H1 (cell line): Measurements from ENCODE around the gene TAOK2. TPM values are rescaled to one million over a fixed set of nuclear protein-coding genes. Genes with fewer than 3 reads are reported as not detected.

Experiments used
- CTCF ChIA-PET: fragments of 300-600 bp; sonication (Branson Sonifier 250); formaldehyde crosslinking; loops from one replicate; lab custom pipeline; 2021; ENCODE audit not compliant: partially characterized antibody; lab: Charles Lee
- POLR2A ChIA-PET: fragments of 300-600 bp; sonication (Branson Sonifier 250); formaldehyde crosslinking; loops from one replicate; lab custom pipeline; 2021; ENCODE audit warnings: inconsistent platforms; ENCODE audit not compliant: partially characterized antibody; lab: Charles Lee
- DNase-seq, 2 experiments: peaks; one replicate each; pipeline versions ENCODE4 v3.0.0 to v3.0.0-alpha.2; 2010 to 2022; ENCODE audit warnings: low spot score in 2 of 2, low read depth in 1 of 2, mixed read lengths in 1 of 2
- FAIRE-seq: peaks from 2 replicates; lab custom pipeline; 2011; peaks lifted over from hg19 to GRCh38; lab: Jason Lieb, UNC
- H2AFZ ChIP-seq: 2 replicates; pipeline ENCODE4 v1.8.1; 2012; ENCODE audit warnings: low read length, inconsistent platforms
- H2AK5ac ChIP-seq: 2 replicates; pipeline ENCODE4 v1.6.1; 2013; ENCODE audit warnings: low read depth, low read length
- H2BK120ac ChIP-seq: replicated peaks from 2 replicates; pipeline ENCODE3; 2013; ENCODE audit warnings: low read depth, low read length, inconsistent platforms
- H2BK12ac ChIP-seq: 2 replicates; pipeline ENCODE4 v1.6.1; 2013; ENCODE audit warnings: low read depth, low read length
- H2BK15ac ChIP-seq: 2 replicates; pipeline ENCODE4 v1.6.1; 2013; ENCODE audit warnings: low read length
- H2BK20ac ChIP-seq: 2 replicates; pipeline ENCODE4 v1.6.1; 2013; ENCODE audit warnings: low read length
- H2BK5ac ChIP-seq: 2 replicates; pipeline ENCODE4 v1.6.1; 2013; ENCODE audit warnings: low read depth, low read length
- H3K14ac ChIP-seq: 2 replicates; pipeline ENCODE4 v1.6.1; 2013; ENCODE audit warnings: inconsistent platforms; ENCODE audit not compliant: insufficient read length
- H3K18ac ChIP-seq: 2 replicates; pipeline ENCODE4 v1.6.1; 2013; ENCODE audit warnings: low read length; ENCODE audit errors: extremely low read depth
- H3K23ac ChIP-seq: 2 replicates; pipeline ENCODE4 v1.6.1; 2013; ENCODE audit warnings: inconsistent platforms; ENCODE audit not compliant: insufficient read length
- H3K23me2 ChIP-seq: 2 replicates; pipeline ENCODE4 v1.6.1; 2013; ENCODE audit warnings: low read depth, low read length
- H3K27ac ChIP-seq: 2 replicates; pipeline ENCODE4 v1.6.1; 2011; ENCODE audit warnings: low read depth, low read length, inconsistent platforms
- H3K27me3 ChIP-seq, 4 experiments: replicated peaks in 1 of 4; 1 replicate in 1 of 4; 2 replicates in 3 of 4; pipeline versions ENCODE4 v1.6.1 to v1.8.1; 2011 to 2013; ENCODE audit warnings: low read length in 3 of 4, mild to moderate bottlenecking in 3 of 4, inconsistent platforms in 2 of 4, mixed read lengths in 2 of 4, moderate library complexity in 1 of 4; ENCODE audit not compliant: control insufficient read depth in 3 of 4, insufficient read depth in 3 of 4; ENCODE audit errors: extremely low read depth in 1 of 4
- H3K36me3 ChIP-seq, 4 experiments: 2 replicates each; pipeline versions ENCODE4 v1.6.1 to v1.8.1; 2011 to 2013; ENCODE audit warnings: mild to moderate bottlenecking in 4 of 4, low read length in 3 of 4, moderate library complexity in 2 of 4, control low read depth in 1 of 4, inconsistent platforms in 1 of 4; ENCODE audit not compliant: insufficient read depth in 4 of 4, control insufficient read depth in 2 of 4
- H3K4ac ChIP-seq: replicated peaks from 2 replicates; pipeline ENCODE3; 2013; ENCODE audit warnings: low read length, low read depth, mixed read lengths, inconsistent platforms; ENCODE audit not compliant: insufficient read length
- H3K4me1 ChIP-seq, 4 experiments: replicated peaks in 1 of 4; 1 replicate in 1 of 4; 2 replicates in 3 of 4; pipeline versions ENCODE4 v1.6.1 to v1.8.1; 2011 to 2013; ENCODE audit warnings: low read length in 3 of 4, inconsistent platforms in 2 of 4, mixed read lengths in 1 of 4; ENCODE audit not compliant: insufficient read depth in 4 of 4, control insufficient read depth in 3 of 4
- H3K4me2 ChIP-seq, 2 experiments: 2 replicates each; pipeline versions ENCODE4 v1.6.1 to v1.8.1; 2011 to 2013; ENCODE audit warnings: low read depth in 2 of 2, low read length in 2 of 2, control low read depth in 1 of 2, inconsistent platforms in 1 of 2, mild to moderate bottlenecking in 1 of 2; ENCODE audit not compliant: insufficient read depth in 1 of 2
- H3K4me3 ChIP-seq, 4 experiments: fragments of 200-600, 300-600 bp in 1 of 4; sonication (generic), shearing (Covaris generic), sonication (Bioruptor Twin) in 1 of 4; 2 replicates each; pipeline versions ENCODE4 v1.5.1 to v1.8.1; 2011 to 2016; ENCODE audit warnings: low read length in 4 of 4, low read depth in 3 of 4, control low read depth in 2 of 4, inconsistent platforms in 2 of 4, mild to moderate bottlenecking in 2 of 4, mixed read lengths in 1 of 4, moderate library complexity in 1 of 4; ENCODE audit not compliant: insufficient read depth in 2 of 4; ENCODE audit errors: extremely low read depth in 1 of 4
- H3K56ac ChIP-seq: replicated peaks from 2 replicates; pipeline ENCODE3; 2013; ENCODE audit warnings: low read depth, mild to moderate bottlenecking, mixed read lengths, low read length, inconsistent platforms; ENCODE audit not compliant: insufficient read length
- H3K79me1 ChIP-seq: 2 replicates; pipeline ENCODE4 v1.6.1; 2013; ENCODE audit warnings: low read depth, low read length, control low read depth
- H3K79me2 ChIP-seq, 2 experiments: 2 replicates each; pipeline versions ENCODE4 v1.6.1 to v1.8.1; 2012 to 2013; ENCODE audit warnings: low read length in 2 of 2, mild to moderate bottlenecking in 2 of 2, inconsistent platforms in 1 of 2; ENCODE audit not compliant: insufficient read depth in 2 of 2, control insufficient read depth in 1 of 2
- H3K9ac ChIP-seq, 4 experiments: replicated peaks in 1 of 4; 1 replicate in 1 of 4; 2 replicates in 3 of 4; pipeline versions ENCODE4 v1.6.1 to v1.8.1; 2011 to 2013; ENCODE audit warnings: low read depth in 3 of 4, low read length in 3 of 4, control low read depth in 2 of 4, mild to moderate bottlenecking in 2 of 4, moderate library complexity in 2 of 4, inconsistent platforms in 1 of 4; ENCODE audit errors: extremely low read depth in 1 of 4
- H3K9me3 ChIP-seq, 2 experiments: 2 replicates each; pipeline versions ENCODE4 v1.6.1 to v1.8.1; 2012 to 2013; ENCODE audit warnings: mild to moderate bottlenecking in 2 of 2, moderate library complexity in 2 of 2, control low read depth in 1 of 2, inconsistent platforms in 1 of 2, low read depth in 1 of 2, low read length in 1 of 2, mixed read lengths in 1 of 2; ENCODE audit not compliant: insufficient read depth in 2 of 2
- H4K20me1 ChIP-seq, 2 experiments: replicated peaks in 1 of 2; 2 replicates each; pipeline versions ENCODE3 to v1.8.1; 2011 to 2013; ENCODE audit warnings: inconsistent platforms in 2 of 2, low read length in 2 of 2, mild to moderate bottlenecking in 1 of 2; ENCODE audit not compliant: insufficient read depth in 2 of 2, control insufficient read depth in 1 of 2
- H4K5ac ChIP-seq: 2 replicates; pipeline ENCODE4 v1.6.1; 2013; ENCODE audit warnings: low read length, low read depth, mixed read lengths, inconsistent platforms; ENCODE audit not compliant: insufficient read length
- H4K8ac ChIP-seq: 2 replicates; pipeline ENCODE4 v1.8.0; 2013; ENCODE audit warnings: mild to moderate bottlenecking, moderate library complexity, low read length, inconsistent platforms; ENCODE audit not compliant: insufficient read depth; ENCODE audit errors: extremely low read depth
- H4K91ac ChIP-seq: replicated peaks from 2 replicates; pipeline ENCODE3; 2013; ENCODE audit warnings: low read length, mixed read lengths, inconsistent platforms; ENCODE audit not compliant: insufficient read length
- BACH1 ChIP-seq: IDR thresholded peaks from 2 replicates; pipeline ENCODE4 v1.6.1; 2012; ENCODE audit warnings: low read length, improper control_type of control experiment
- CBX5 ChIP-seq: fragments of 300-800, 300-1000 bp; sonication (generic); IDR thresholded peaks from 2 replicates; pipeline ENCODE4 v1.7.1; 2016; ENCODE audit warnings: antibody characterized with exemption, low read length, low read depth
- CEBPB ChIP-seq: IDR thresholded peaks from 2 replicates; pipeline ENCODE4 v1.6.1; 2012; ENCODE audit warnings: low read depth, low read length
- CTBP2 ChIP-seq: IDR thresholded peaks from 2 replicates; pipeline ENCODE4 v1.7.0; 2011; ENCODE audit warnings: borderline replicate concordance, mild to moderate bottlenecking, moderate library complexity, mixed read lengths, low read length; ENCODE audit not compliant: insufficient read depth, insufficient read length
- EGR1 ChIP-seq: IDR thresholded peaks from 2 replicates; pipeline ENCODE4 v1.6.1; 2011; ENCODE audit warnings: low read depth, low read length, borderline replicate concordance
- MAFK ChIP-seq: IDR thresholded peaks from 2 replicates; pipeline ENCODE4 v1.6.1; 2012; ENCODE audit warnings: low read depth, mild to moderate bottlenecking, improper control_type of control experiment, low read length
- PHF8 ChIP-seq: fragments of 200-600 bp; sonication (generic); conservative IDR thresholded peaks from 2 replicates; pipeline ENCODE4 v1.7.1; 2012; ENCODE audit warnings: low read depth, mild to moderate bottlenecking, inconsistent platforms, low read length, moderate library complexity
- POLR2AphosphoS5 ChIP-seq: IDR thresholded peaks from 2 replicates; pipeline ENCODE4 v1.6.1; 2011; ENCODE audit warnings: low read depth, low read length
- RAD21 ChIP-seq, 2 experiments: IDR thresholded peaks in 1 of 2; conservative IDR thresholded peaks in 1 of 2; 2 replicates each; pipeline ENCODE4 v1.6.1; 2011; ENCODE audit warnings: low read depth in 2 of 2, low read length in 2 of 2, improper control_type of control experiment in 1 of 2, inconsistent platforms in 1 of 2, mild to moderate bottlenecking in 1 of 2, moderate library complexity in 1 of 2
- RNF2 ChIP-seq: fragments of 200-900, 300-1000 bp; sonication (generic); IDR thresholded peaks from 2 replicates; pipeline ENCODE4 v1.7.1; 2016; ENCODE audit warnings: borderline replicate concordance, low read depth, mild to moderate bottlenecking, antibody characterized with exemption, low read length; ENCODE audit not compliant: poor library complexity, severe bottlenecking; ENCODE audit errors: missing control alignments
- SP1 ChIP-seq: IDR thresholded peaks from 2 replicates; pipeline ENCODE4 v1.6.1; 2011; ENCODE audit warnings: low read depth, low read length
- WGBS, 2 experiments: shearing (Covaris generic) in 1 of 2; methylation state at CpG; one replicate each; pipeline versions ENCODE4 v1.1.6 to v1.1.7; 2013 to 2015; ENCODE audit warnings: low lambda C conversion rate in 2 of 2, mixed read lengths in 2 of 2, inconsistent platforms in 1 of 2, low coverage in 1 of 2, missing lambda C conversion rate in 1 of 2; ENCODE audit not compliant: insufficient replicate concordance in 2 of 2, insufficient coverage in 1 of 2, insufficient read length in 1 of 2; ENCODE audit errors: extremely low coverage in 1 of 2, missing lambda C conversion rate in 1 of 2; 5-methylcytosine and 5-hydroxymethylcytosine counted together
- polyA plus RNA-seq, 7 experiments: library from polyadenylated mRNA; depleted of rRNA in 3 of 7; stranded (reverse) in 5 of 7; unstranded in 2 of 7; fragments of >200 nt in 5 of 7; fragments of 200-250 nt in 2 of 7; gene quantifications; 1 replicate in 5 of 7; 2 replicates in 1 of 7; 4 replicates in 1 of 7; pipeline versions ENCODE4 v1.2.1 to v1.2.3, GENCODE V29; 2011 to 2013; ENCODE audit warnings: missing spikeins in 2 of 7, mixed read lengths in 2 of 7
- total RNA-seq: library from RNA; stranded (reverse); fragmentation: NEBNext Ultra II Directional; extraction: Animal tissue kit (Norgen Biotek cat#: 25700); gene quantifications from 2 replicates; pipeline ENCODE4 v1.2.1, GENCODE V29; 2021

The TAOK2 gene
- total and polyA plus RNA-seq, 2 of the 8 experiments (the other 6 are each of a cell fraction or from before 2014, with no cell fraction given): 13.5 to 32.6 TPM

DNA sequence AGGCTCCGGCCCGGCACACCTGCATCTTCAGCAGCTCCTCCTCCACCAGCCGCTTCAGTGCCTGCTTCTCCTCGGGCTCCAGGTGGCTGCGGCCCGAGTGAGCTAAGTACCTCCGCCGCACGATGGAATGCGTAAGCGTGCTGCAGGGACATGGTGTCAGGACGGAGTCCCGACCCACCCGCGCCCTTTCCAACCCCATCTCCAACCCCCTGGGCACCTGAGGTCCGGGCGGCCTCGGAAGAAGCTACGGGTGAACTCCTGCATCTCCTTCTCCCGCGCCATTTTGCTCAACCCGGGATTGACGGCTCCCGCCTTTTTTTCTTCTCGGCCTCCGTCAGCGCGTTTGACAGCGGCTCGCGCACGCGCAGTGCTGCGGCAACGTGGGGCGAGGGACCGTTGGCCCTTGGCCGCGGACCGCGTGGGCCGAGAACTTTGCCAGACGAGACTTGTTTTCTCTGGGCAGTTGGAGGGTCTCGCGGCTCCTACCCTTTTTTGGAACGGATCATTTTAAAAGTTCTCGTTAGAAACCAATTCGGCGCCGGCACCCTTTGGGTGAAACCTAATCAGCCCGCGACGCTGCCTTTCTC is 21.7 kb downstream of the TAOK2 start, which contains the start of gene HIRIP3:
Gene HIRIP3 (minus strand): TSS at position 294 of the 587 bp plus-strand sequence. CDS start 12 bp downstream, at position 282.
- no peaks in the 10 kb centered on the region for H3K9me3 ChIP-seq
- H2BK12ac ChIP-seq: peak within 1 kb of the TSS; percentile 10; the same call in 1 of the 2 replicates
- H3K4ac ChIP-seq: peak within 1 kb of the TSS; percentile 27
- H2BK15ac ChIP-seq: peak within 1 kb of the TSS; percentile 77; the same call in 1 of the 2 replicates
- no peak within 1 kb of the TSS for H3K14ac ChIP-seq
- peak within 1 kb of the TSS; percentile 78 to 92 for H3K4me2 ChIP-seq
- peak within 1 kb of the TSS; percentile 44; the same call in 1 of the 2 replicates for H2AK5ac ChIP-seq
- peak within 1 kb of the TSS; percentile 86 for H2AFZ ChIP-seq
- peaks cover 0 to 2% of the 10 kb centered on the region in 2 experiments for H4K20me1 ChIP-seq
- H3K27me3 ChIP-seq: no peaks in the 10 kb centered on the region
- DNase-seq: peak in 1 of 2 experiments; percentile 88
- H3K79me1 ChIP-seq: peaks cover 3% of the 10 kb centered on the region; the same call in 1 of the 2 replicates
- no peak for FAIRE-seq
- H3K9ac ChIP-seq: peak within 1 kb of the TSS; percentile 70 to 86 (median 78)
- peaks cover 0 to 18% (median 3%) of the 10 kb centered on the region in 4 experiments; a peak in 6 of 8 replicates for H3K36me3 ChIP-seq
- H3K79me2 ChIP-seq: peaks cover 0 to 7% of the 10 kb centered on the region in 2 experiments; a peak in 1 of 4 replicates
- H3K56ac ChIP-seq: peak within 1 kb of the TSS; percentile 75
- H3K27ac ChIP-seq: peak within 1 kb of the TSS; percentile 86
- no peak within 1 kb of the TSS for H3K23ac ChIP-seq
- WGBS, 2 experiments: 1% methylated on average over 47 of the region's 53 CpGs; no CpG with 5 or more reads in 1 of the 2 experiments
- ChIA-PET POLR2A (interaction anchor here (0.8 to 5.5 kb wide), 17 partner anchors 11 to 285 kb away, joined by 3 to 34 read pairs (median 4); partner anchors contain the start of genes ALDOA, CDIPT, DOC2A and KCTD13), CTCF (interaction anchor here (0.9 to 2.1 kb wide), 3 partner anchors 9 to 18 kb away, joined by 5 to 9 read pairs (median 5); no protein-coding TSS in a partner anchor)
- peak within 1 kb of the TSS; percentile 81 for H2BK5ac ChIP-seq
- H2BK20ac ChIP-seq: no peak within 1 kb of the TSS
- H4K8ac ChIP-seq: peak within 1 kb of the TSS; percentile 93
- peaks cover 0 to 8% (median 3%) of the 10 kb centered on the region in 4 experiments; a peak in 5 of 7 replicates for H3K4me1 ChIP-seq
- peak within 1 kb of the TSS; percentile 97 for H3K18ac ChIP-seq
- H2BK120ac ChIP-seq: no peak within 1 kb of the TSS
- H4K5ac ChIP-seq: peak within 1 kb of the TSS; percentile 85
- H4K91ac ChIP-seq: peak within 1 kb of the TSS; percentile 87
- peak within 1 kb of the TSS; percentile 75 to 91 (median 80) for H3K4me3 ChIP-seq
- H3K23me2 ChIP-seq: peaks cover 9% of the 10 kb centered on the region; the same call in 1 of the 2 replicates
- TF ChIP-seq SP1 (no peak), POLR2AphosphoS5 (peak; percentile 79; the same call in 1 of the 2 replicates), EGR1 (0 out of 2 replicates have a peak, but pooled peaks have one; percentile 5), PHF8 (peak; percentile 71), MAFK (no peak), BACH1 (no peak), CTBP2 (no peak), CEBPB (no peak), RNF2 (no peak), RAD21 (IDR thresholded peaks at IDR 0.05 in 1 of 2, conservative IDR thresholded peaks at IDR 0.05 in 1 of 2; ENCODE audit: low read depth in 2 of 2, low read length in 2 of 2) (no peak), CBX5 (no peak)
